Measurements from ENCODE around the gene GJA4. TPM values are rescaled to one million over a fixed set of nuclear protein-coding genes. Genes with fewer than 3 reads are reported as not detected.

Gene GJA4
- total RNA-seq, 2 donors from 2014 or later, result 3.8 to 15.9 TPM

DNA sequence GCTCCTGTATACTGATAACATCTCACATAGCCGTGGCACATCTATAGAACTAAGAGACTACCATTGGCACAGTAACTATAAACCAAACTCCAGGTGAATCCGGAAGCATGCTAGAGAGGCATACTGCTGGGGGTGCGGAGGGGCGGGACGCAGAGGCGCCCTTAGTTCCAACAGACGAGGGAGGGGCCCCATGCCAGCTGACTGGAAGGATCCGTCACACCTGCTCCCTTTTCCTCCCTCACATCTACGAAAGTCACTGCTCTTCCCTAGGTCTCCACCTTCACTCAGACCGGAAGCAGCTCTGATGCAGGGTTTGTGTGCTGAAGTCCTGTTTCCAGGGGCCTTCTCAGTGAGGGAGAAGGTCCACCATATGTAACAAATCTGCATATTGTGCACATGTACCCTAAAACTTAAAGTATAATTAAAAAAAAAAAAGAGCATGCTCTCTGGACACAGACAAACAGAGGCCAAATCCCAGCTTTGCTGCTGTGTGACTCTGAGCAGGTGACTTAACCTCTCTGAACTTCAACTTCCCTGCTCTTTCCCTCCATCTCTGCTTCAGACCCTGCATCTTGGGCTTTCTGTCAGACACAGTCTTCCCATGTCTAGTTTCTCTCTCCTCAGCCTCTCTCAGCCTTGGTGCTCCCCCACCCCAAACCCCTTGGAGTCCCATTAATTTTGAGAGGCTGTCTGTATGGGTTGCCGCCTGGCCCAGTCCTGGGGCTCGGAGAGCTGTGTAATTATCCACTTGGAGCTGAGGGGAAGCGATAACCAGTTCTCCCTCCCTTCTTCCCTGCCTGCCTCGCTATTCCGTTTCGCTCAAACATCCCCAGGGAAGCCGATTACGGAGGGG lies 45.8 kb upstream of the GJA4 start:
- intact Hi-C loops (cut with DNase I), result no loop called here
- Histone ChIP-seq H3K27ac (no peak overlapping the region), H3K4me3 (no peak overlapping the region), H3K9me3 (no peaks in the 10 kb centered on the region), H3K36me3 (no peaks in the 10 kb centered on the region), H3K4me1 (replicated peaks) (no peaks in the 10 kb centered on the region), H3K27me3 (replicated peaks; ENCODE audit: insufficient read depth) (no peaks in the 10 kb centered on the region)
- 49% methylated on average over 18 of the region's 18 CpGs for WGBS
- no peak for DNase-seq (ENCODE audit: low spot score)
- TF ChIP-seq, protein P1, sequence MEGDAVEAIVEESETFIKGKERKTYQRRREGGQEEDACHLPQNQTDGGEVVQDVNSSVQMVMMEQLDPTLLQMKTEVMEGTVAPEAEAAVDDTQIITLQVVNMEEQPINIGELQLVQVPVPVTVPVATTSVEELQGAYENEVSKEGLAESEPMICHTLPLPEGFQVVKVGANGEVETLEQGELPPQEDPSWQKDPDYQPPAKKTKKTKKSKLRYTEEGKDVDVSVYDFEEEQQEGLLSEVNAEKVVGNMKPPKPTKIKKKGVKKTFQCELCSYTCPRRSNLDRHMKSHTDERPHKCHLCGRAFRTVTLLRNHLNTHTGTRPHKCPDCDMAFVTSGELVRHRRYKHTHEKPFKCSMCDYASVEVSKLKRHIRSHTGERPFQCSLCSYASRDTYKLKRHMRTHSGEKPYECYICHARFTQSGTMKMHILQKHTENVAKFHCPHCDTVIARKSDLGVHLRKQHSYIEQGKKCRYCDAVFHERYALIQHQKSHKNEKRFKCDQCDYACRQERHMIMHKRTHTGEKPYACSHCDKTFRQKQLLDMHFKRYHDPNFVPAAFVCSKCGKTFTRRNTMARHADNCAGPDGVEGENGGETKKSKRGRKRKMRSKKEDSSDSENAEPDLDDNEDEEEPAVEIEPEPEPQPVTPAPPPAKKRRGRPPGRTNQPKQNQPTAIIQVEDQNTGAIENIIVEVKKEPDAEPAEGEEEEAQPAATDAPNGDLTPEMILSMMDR (IDR thresholded peaks at IDR 0.05), result no peak
- TF ChIP-seq POLR2A (IDR thresholded peaks at IDR 0.05), result no peak
- no peak for TF ChIP-seq POLR2AphosphoS5 (IDR thresholded peaks at IDR 0.05)

DNA sequence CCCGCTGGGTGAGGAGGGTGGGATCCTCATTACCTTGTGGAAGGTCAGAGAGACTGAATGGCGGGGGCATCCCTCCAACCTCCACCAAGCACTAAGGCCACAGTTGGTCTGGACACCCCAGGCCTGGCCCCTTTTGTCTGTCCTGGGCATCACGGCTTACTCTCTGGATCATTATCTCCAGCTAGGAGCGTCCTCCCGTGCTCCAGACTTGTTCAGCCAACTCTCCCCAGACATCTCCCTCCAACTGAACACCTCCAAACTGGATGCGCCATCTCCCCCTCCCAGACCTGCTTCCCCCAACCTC lies 45.2 kb upstream of the GJA4 start:
- no peaks in the 10 kb centered on the region for H3K4me1 ChIP-seq (replicated peaks)
- H3K27me3 ChIP-seq (replicated peaks; ENCODE audit: insufficient read depth), result no peaks in the 10 kb centered on the region
- H3K36me3 ChIP-seq, result no peaks in the 10 kb centered on the region
- no peak for DNase-seq (ENCODE audit: low spot score)
- no peak overlapping the region for H3K4me3 ChIP-seq
- no peak overlapping the region for H3K27ac ChIP-seq
- H3K9me3 ChIP-seq, result no peaks in the 10 kb centered on the region
- WGBS, result 62% methylated on average over 6 of the region's 6 CpGs
- TF ChIP-seq POLR2A (IDR thresholded peaks at IDR 0.05), result no peak
- TF ChIP-seq, protein P1 (IDR thresholded peaks at IDR 0.05), result no peak
- TF ChIP-seq POLR2AphosphoS5 (IDR thresholded peaks at IDR 0.05), result no peak
- intact Hi-C loops (cut with DNase I), result no loop called here

DNA sequence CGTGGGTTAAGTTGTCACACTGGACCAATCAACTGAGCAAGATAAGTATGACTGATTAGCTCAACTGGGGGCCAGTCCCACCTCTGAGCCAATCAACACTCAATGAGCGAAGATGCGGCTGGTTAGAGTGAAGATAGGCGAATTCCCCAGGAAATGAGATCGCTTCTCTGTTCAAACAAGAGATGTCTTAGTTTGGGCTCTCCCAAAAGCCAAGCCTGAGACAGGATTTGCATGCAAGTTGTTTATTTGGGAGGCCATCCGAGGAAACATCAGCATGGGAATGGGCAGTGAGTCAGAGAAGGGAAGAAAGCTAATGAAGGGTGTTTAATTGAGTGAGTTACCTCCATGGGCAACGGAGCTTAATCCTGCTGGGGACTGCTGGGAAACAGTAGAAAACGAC lies 42.8 kb upstream of the GJA4 start:
- no peaks in the 10 kb centered on the region for H3K36me3 ChIP-seq
- no peaks in the 10 kb centered on the region for H3K27me3 ChIP-seq (replicated peaks; ENCODE audit: insufficient read depth)
- no peak for DNase-seq (ENCODE audit: low spot score)
- no peak overlapping the region for H3K4me3 ChIP-seq
- TF ChIP-seq POLR2A (IDR thresholded peaks at IDR 0.05) (no peak), POLR2AphosphoS5 (IDR thresholded peaks at IDR 0.05) (no peak)
- TF ChIP-seq, protein P1 (IDR thresholded peaks at IDR 0.05), result no peak
- no peaks in the 10 kb centered on the region for H3K9me3 ChIP-seq
- intact Hi-C loops (cut with DNase I), result no loop called here
- H3K27ac ChIP-seq, result no peak overlapping the region
- 73% methylated on average over 8 of the region's 8 CpGs for WGBS
- H3K4me1 ChIP-seq (replicated peaks), result no peaks in the 10 kb centered on the region

DNA sequence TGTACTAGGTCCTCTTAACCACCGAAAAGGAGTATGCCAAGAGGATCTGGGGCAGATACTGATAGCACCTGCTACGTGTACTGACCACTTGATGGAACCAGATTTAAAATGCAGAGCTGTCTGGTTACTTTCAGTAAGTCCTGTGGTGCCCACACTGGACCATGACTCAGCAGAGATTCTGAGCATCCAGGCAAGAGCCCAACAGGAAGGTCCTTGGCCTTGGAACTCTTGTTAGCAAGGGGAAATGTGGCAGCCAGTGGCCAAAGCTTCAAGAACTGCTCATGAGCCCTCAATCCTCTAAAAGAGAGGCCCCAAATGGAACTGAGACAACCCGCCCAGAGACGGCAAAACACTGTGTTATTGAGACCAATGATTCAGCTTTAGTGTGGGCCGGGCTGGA lies 42.2 kb upstream of the GJA4 start:
- 95% methylated on average over 5 of the region's 5 CpGs for WGBS
- H3K27ac ChIP-seq, result no peak overlapping the region
- H3K4me1 ChIP-seq (replicated peaks), result no peaks in the 10 kb centered on the region
- no peak for DNase-seq (ENCODE audit: low spot score)
- TF ChIP-seq POLR2AphosphoS5 (IDR thresholded peaks at IDR 0.05), result no peak
- TF ChIP-seq, protein P1 (IDR thresholded peaks at IDR 0.05), result no peak
- no peak for TF ChIP-seq POLR2A (IDR thresholded peaks at IDR 0.05)
- H3K36me3 ChIP-seq, result no peaks in the 10 kb centered on the region
- H3K9me3 ChIP-seq, result no peaks in the 10 kb centered on the region
- no peak overlapping the region for H3K4me3 ChIP-seq
- intact Hi-C loops (cut with DNase I), result no loop called here
- H3K27me3 ChIP-seq (replicated peaks; ENCODE audit: insufficient read depth), result no peaks in the 10 kb centered on the region

DNA sequence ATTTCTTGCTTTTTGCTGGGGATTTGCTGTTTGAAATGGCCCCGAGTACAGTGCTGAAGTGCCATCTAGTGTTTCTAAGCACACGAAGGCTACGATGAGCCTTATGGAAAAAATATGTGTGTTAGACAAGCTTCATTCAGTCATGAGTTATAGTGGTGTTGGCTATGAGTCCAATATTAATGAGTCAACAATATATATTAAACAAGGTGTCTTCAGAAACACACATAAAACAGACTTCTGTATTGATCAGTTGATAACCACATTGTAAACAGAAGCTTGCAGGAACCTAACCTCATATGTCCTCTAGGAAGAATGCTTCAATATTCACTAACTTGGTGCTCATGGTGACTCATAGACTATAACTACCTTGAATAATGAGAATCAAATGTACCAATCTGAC lies 39.6 kb upstream of the GJA4 start:
- 64% methylated on average over 3 of the region's 3 CpGs for WGBS
- no peaks in the 10 kb centered on the region for H3K27me3 ChIP-seq (replicated peaks; ENCODE audit: insufficient read depth)
- intact Hi-C loops (cut with DNase I), result no loop called here

More for the DNA sequence above, 39.6 kb upstream of the GJA4 start:
- TF ChIP-seq, protein P1 (IDR thresholded peaks at IDR 0.05), result no peak
- TF ChIP-seq POLR2AphosphoS5 (IDR thresholded peaks at IDR 0.05), result no peak
- no peak for TF ChIP-seq POLR2A (IDR thresholded peaks at IDR 0.05)
- H3K9me3 ChIP-seq, result no peaks in the 10 kb centered on the region
- DNase-seq (ENCODE audit: low spot score), result no peak
- no peaks in the 10 kb centered on the region for H3K36me3 ChIP-seq
- no peak overlapping the region for H3K4me3 ChIP-seq
- no peaks in the 10 kb centered on the region for H3K4me1 ChIP-seq (replicated peaks)
- no peak overlapping the region for H3K27ac ChIP-seq
